Calu3 (cell line): ENCODE measurements around the gene MCTP1. TPM values are rescaled to one million over a fixed set of nuclear protein-coding genes. Genes with fewer than 3 reads are reported as not detected.

Source experiments
- BruUV-seq: library from RNA; stranded (reverse); fragments of 400-500 nt; replicated peaks from 2 replicates; lab custom pipeline; 2021; lab: Mats Ljungman, UMichigan
- CTCF ChIA-PET: fragments of 300-600 bp; sonication (Branson Sonifier 250); formaldehyde crosslinking; loops from one replicate; lab custom pipeline; 2022; ENCODE audit warnings: antibody characterized with exemption; lab: Charles Lee
- DNase-seq: peaks from one replicate; pipeline ENCODE4 v3.0.0; 2022
- H3K27ac Mint-ChIP-seq: one replicate; pipeline ENCODE4 v1.8.0; 2022; ENCODE audit warnings: mixed read lengths; ENCODE audit not compliant: unreplicated experiment
- H3K27me3 Mint-ChIP-seq: one replicate; pipeline ENCODE4 v1.8.0; 2022; ENCODE audit warnings: mixed read lengths; ENCODE audit not compliant: unreplicated experiment
- H3K36me3 Mint-ChIP-seq: one replicate; pipeline ENCODE4 v1.8.0; 2022; ENCODE audit warnings: mild to moderate bottlenecking, moderate library complexity, mixed read lengths; ENCODE audit not compliant: insufficient read depth, unreplicated experiment
- H3K4me1 Mint-ChIP-seq: one replicate; pipeline ENCODE4 v1.8.0; 2022; ENCODE audit warnings: mild to moderate bottlenecking, low read depth, mixed read lengths; ENCODE audit not compliant: unreplicated experiment
- H3K4me3 Mint-ChIP-seq: one replicate; pipeline ENCODE4 v1.8.0; 2022; ENCODE audit warnings: mild to moderate bottlenecking, low read depth, moderate library complexity, mixed read lengths; ENCODE audit not compliant: unreplicated experiment
- H3K9me3 Mint-ChIP-seq: one replicate; pipeline ENCODE4 v1.8.0; 2022; ENCODE audit warnings: low read depth, mixed read lengths; ENCODE audit not compliant: unreplicated experiment
- CTCF ChIP-seq: fragments of 200-600 bp; IDR thresholded peaks from one replicate; pipeline ENCODE4 v1.8.0; 2022; ENCODE audit warnings: antibody characterized with exemption; ENCODE audit not compliant: unreplicated experiment
- intact Hi-C: fragments of 100-400 bp; cut with micrococcal nuclease; formaldehyde crosslinking; loops from one replicate; pipeline ENCODE4 v1.10.0; 2022; ENCODE audit not compliant: unreplicated experiment
- total RNA-seq: library from RNA; stranded (reverse); gene quantifications from 2 replicates; pipeline ENCODE4 v1.2.3, GENCODE V29; 2022

MCTP1 gene
- total RNA-seq, 1 experiment from 2014 or later: 28.4 TPM

GRCh38 chr5:95252801-95253200, 32.1 kb downstream of the MCTP1 start:
- no peak for TF ChIP-seq CTCF
- Mint-ChIP-seq H3K4me1 (no peaks in the 10 kb centered on the region), H3K27me3 (peaks cover 30% of the 10 kb centered on the region), H3K4me3 (no peak overlapping the region), H3K27ac (no peak overlapping the region), H3K36me3 (no peaks in the 10 kb centered on the region), H3K9me3 (no peaks in the 10 kb centered on the region)
- CTCF ChIA-PET: no interaction called here
- BruUV-seq: no TSS peak
- no peak for DNase-seq
- intact Hi-C loops: no loop called here

- CTCF ChIA-PET: no interaction called here
- DNase-seq: no peak
- no peaks in the 10 kb centered on the region for H3K4me1 Mint-ChIP-seq
- TF ChIP-seq CTCF: no peak
- H3K9me3 Mint-ChIP-seq: no peaks in the 10 kb centered on the region
- H3K36me3 Mint-ChIP-seq: no peaks in the 10 kb centered on the region
- intact Hi-C loops: no loop called here
- BruUV-seq: no TSS peak
- peaks cover 45% of the 10 kb centered on the region for H3K27me3 Mint-ChIP-seq
- no peak overlapping the region for H3K4me3 Mint-ChIP-seq
- H3K27ac Mint-ChIP-seq: no peak overlapping the region
These were observed 33.7 kb downstream of the MCTP1 start for GRCh38 chr5:95251185-95251584.

- Mint-ChIP-seq H3K4me1 (no peaks in the 10 kb centered on the region), H3K27me3 (peaks cover 50% of the 10 kb centered on the region), H3K4me3 (no peak overlapping the region), H3K9me3 (no peaks in the 10 kb centered on the region), H3K36me3 (no peaks in the 10 kb centered on the region), H3K27ac (no peak overlapping the region)
- CTCF ChIA-PET: no interaction called here
- no TSS peak for BruUV-seq
- TF ChIP-seq CTCF: no peak
- intact Hi-C loops: no loop called here
- no peak for DNase-seq
These were observed 40.4 kb downstream of the MCTP1 start for GRCh38 chr5:95244479-95244878.

- no peak overlapping the region for H3K27ac Mint-ChIP-seq
- no peak overlapping the region for H3K4me3 Mint-ChIP-seq
- no TSS peak for BruUV-seq
- TF ChIP-seq CTCF: no peak
- no peaks in the 10 kb centered on the region for H3K36me3 Mint-ChIP-seq
- no peak for DNase-seq
- peaks cover 49% of the 10 kb centered on the region for H3K27me3 Mint-ChIP-seq
- CTCF ChIA-PET: no interaction called here
- peaks cover 9% of the 10 kb centered on the region for H3K4me1 Mint-ChIP-seq
- intact Hi-C loops: no loop called here
- no peaks in the 10 kb centered on the region for H3K9me3 Mint-ChIP-seq
These were observed 43.3 kb downstream of the MCTP1 start for GRCh38 chr5:95241635-95242034.

GRCh38 chr5:95241161-95241560, 43.7 kb downstream of the MCTP1 start:
- no peak overlapping the region for H3K4me3 Mint-ChIP-seq
- no peak for TF ChIP-seq CTCF
- H3K36me3 Mint-ChIP-seq: no peaks in the 10 kb centered on the region
- no TSS peak for BruUV-seq
- peaks cover 45% of the 10 kb centered on the region for H3K27me3 Mint-ChIP-seq
- no peak overlapping the region for H3K27ac Mint-ChIP-seq
- intact Hi-C loops: no loop called here
- no peaks in the 10 kb centered on the region for H3K9me3 Mint-ChIP-seq
- CTCF ChIA-PET: no interaction called here
- H3K4me1 Mint-ChIP-seq: peaks cover 9% of the 10 kb centered on the region
- DNase-seq: no peak
